Smooth muscle cell (in vitro differentiated cells): ENCODE results near the gene ARL3. TPM values are rescaled to one million over a fixed set of nuclear protein-coding genes. Genes with fewer than 3 reads are reported as not detected.

ENCODE experiments used
- DNase-seq: peaks from one replicate; lab custom pipeline; 2025; ENCODE audit not compliant: unreplicated experiment; lab: John Stamatoyannopoulos, UW
- H2AFZ ChIP-seq: fragments of 200-600 bp; sonication (generic); 2 replicates; pipeline ENCODE4 v1.6.0; 2016; ENCODE audit warnings: antibody characterized with exemption, low read depth, mild to moderate bottlenecking
- H3F3A ChIP-seq: fragments of 200-600 bp; sonication (generic); 2 replicates; pipeline ENCODE4 v1.6.0; 2017; ENCODE audit warnings: antibody characterized with exemption, low read depth
- H3K27ac ChIP-seq: fragments of 200-600 bp; sonication (generic); 2 replicates; pipeline ENCODE4 v1.5.1; 2016; ENCODE audit warnings: low read depth, mild to moderate bottlenecking
- H3K27me3 ChIP-seq: fragments of 200-600 bp; sonication (generic); 2 replicates; pipeline ENCODE4 v1.6.1; 2016; ENCODE audit warnings: low read depth, mild to moderate bottlenecking
- H3K36me3 ChIP-seq: fragments of 200-600 bp; sonication (generic); 2 replicates; pipeline ENCODE4 v1.5.1; 2016; ENCODE audit warnings: low read depth
- H3K4me1 ChIP-seq: fragments of 200-600 bp; sonication (generic); 2 replicates; pipeline ENCODE4 v1.5.1; 2016; ENCODE audit warnings: low read depth
- H3K4me2 ChIP-seq: fragments of 200-600 bp; sonication (generic); 2 replicates; pipeline ENCODE4 v1.6.0; 2016; ENCODE audit warnings: mild to moderate bottlenecking
- H3K4me3 ChIP-seq: fragments of 200-600 bp; sonication (generic); 2 replicates; pipeline ENCODE4 v1.5.1; 2016; ENCODE audit warnings: mild to moderate bottlenecking
- H3K79me2 ChIP-seq: fragments of 200-600 bp; sonication (generic); 2 replicates; pipeline ENCODE4 v1.6.0; 2016; ENCODE audit warnings: low read depth, mild to moderate bottlenecking
- H3K9ac ChIP-seq: fragments of 200-600 bp; sonication (generic); 2 replicates; pipeline ENCODE4 v1.6.0; 2016; ENCODE audit warnings: low read depth
- H3K9me3 ChIP-seq: fragments of 200-600 bp; sonication (generic); replicated peaks from 2 replicates; pipeline ENCODE4 v1.5.1; 2016; ENCODE audit warnings: low read depth
- H4K20me1 ChIP-seq: fragments of 200-600 bp; sonication (generic); 2 replicates; pipeline ENCODE4 v1.6.0; 2016; ENCODE audit warnings: low read depth
- WGBS: methylation state at CpG from one replicate; pipeline ENCODE4 v1.1.7; 2016; ENCODE audit warnings: low lambda C conversion rate; 5-methylcytosine and 5-hydroxymethylcytosine counted together
- polyA plus RNA-seq: library from polyadenylated mRNA; unstranded; fragments of >200 nt; fragmentation: Nextera tagmentation; extraction: Ambion mirVana; gene quantifications from 2 replicates; pipeline ENCODE4 v1.2.1, GENCODE V29; 2016
- total RNA-seq: library from RNA; depleted of rRNA; stranded (reverse); fragments of >200 nt; gene quantifications from 2 replicates; pipeline ENCODE4 v1.2.3, GENCODE V29; 2014
- TF ChIP-seq, protein P1 (sequence below): fragments of 200-600 bp; sonication (generic); IDR thresholded peaks from 2 replicates; pipeline ENCODE4 v1.5.1; 2017; ENCODE audit warnings: borderline replicate concordance, mild to moderate bottlenecking, antibody characterized with exemption; ENCODE audit not compliant: insufficient read depth, poor library complexity, severe bottlenecking

The ARL3 gene
- total and polyA plus RNA-seq, 2 experiments from 2014 or later = 12.7 to 30.2 TPM

GRCh38 chr10:102653060-102653459 is 61.1 kb downstream of the ARL3 start:
- TF ChIP-seq, protein P1, sequence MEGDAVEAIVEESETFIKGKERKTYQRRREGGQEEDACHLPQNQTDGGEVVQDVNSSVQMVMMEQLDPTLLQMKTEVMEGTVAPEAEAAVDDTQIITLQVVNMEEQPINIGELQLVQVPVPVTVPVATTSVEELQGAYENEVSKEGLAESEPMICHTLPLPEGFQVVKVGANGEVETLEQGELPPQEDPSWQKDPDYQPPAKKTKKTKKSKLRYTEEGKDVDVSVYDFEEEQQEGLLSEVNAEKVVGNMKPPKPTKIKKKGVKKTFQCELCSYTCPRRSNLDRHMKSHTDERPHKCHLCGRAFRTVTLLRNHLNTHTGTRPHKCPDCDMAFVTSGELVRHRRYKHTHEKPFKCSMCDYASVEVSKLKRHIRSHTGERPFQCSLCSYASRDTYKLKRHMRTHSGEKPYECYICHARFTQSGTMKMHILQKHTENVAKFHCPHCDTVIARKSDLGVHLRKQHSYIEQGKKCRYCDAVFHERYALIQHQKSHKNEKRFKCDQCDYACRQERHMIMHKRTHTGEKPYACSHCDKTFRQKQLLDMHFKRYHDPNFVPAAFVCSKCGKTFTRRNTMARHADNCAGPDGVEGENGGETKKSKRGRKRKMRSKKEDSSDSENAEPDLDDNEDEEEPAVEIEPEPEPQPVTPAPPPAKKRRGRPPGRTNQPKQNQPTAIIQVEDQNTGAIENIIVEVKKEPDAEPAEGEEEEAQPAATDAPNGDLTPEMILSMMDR = no peak
- peaks cover 6% of the 10 kb centered on the region for H3F3A ChIP-seq
- no peak overlapping the region for H3K27ac ChIP-seq
- H3K4me2 ChIP-seq = no peak overlapping the region
- H3K9ac ChIP-seq = no peak overlapping the region
- no peak overlapping the region for H2AFZ ChIP-seq
- peaks cover 31% of the 10 kb centered on the region for H3K4me1 ChIP-seq
- 93% methylated on average over 1 of the region's 1 CpG for WGBS
- H4K20me1 ChIP-seq = peaks cover 98% of the 10 kb centered on the region
- H3K4me3 ChIP-seq = no peak overlapping the region
- peaks cover 67% of the 10 kb centered on the region for H3K79me2 ChIP-seq
- no peaks in the 10 kb centered on the region for H3K9me3 ChIP-seq
- H3K27me3 ChIP-seq = no peaks in the 10 kb centered on the region
- no peak for DNase-seq
- no peaks in the 10 kb centered on the region for H3K36me3 ChIP-seq

- Histone ChIP-seq H3K4me1 (peaks cover 38% of the 10 kb centered on the region), H3K4me2 (no peak overlapping the region), H3K79me2 (peaks cover 75% of the 10 kb centered on the region), H3K36me3 (no peaks in the 10 kb centered on the region), H4K20me1 (peaks cover 100% of the 10 kb centered on the region), H2AFZ (no peak overlapping the region), H3K9ac (no peak overlapping the region), H3K27ac (no peak overlapping the region), H3K27me3 (no peaks in the 10 kb centered on the region), H3K9me3 (no peaks in the 10 kb centered on the region), H3K4me3 (no peak overlapping the region), H3F3A (peaks cover 8% of the 10 kb centered on the region)
- 95% methylated on average over 12 of the region's 12 CpGs for WGBS
- TF ChIP-seq, protein P1 = no peak
- DNase-seq = no peak
Measured at GRCh38 chr10:102652170-102652916, 61.9 kb downstream of the ARL3 start.

DNA sequence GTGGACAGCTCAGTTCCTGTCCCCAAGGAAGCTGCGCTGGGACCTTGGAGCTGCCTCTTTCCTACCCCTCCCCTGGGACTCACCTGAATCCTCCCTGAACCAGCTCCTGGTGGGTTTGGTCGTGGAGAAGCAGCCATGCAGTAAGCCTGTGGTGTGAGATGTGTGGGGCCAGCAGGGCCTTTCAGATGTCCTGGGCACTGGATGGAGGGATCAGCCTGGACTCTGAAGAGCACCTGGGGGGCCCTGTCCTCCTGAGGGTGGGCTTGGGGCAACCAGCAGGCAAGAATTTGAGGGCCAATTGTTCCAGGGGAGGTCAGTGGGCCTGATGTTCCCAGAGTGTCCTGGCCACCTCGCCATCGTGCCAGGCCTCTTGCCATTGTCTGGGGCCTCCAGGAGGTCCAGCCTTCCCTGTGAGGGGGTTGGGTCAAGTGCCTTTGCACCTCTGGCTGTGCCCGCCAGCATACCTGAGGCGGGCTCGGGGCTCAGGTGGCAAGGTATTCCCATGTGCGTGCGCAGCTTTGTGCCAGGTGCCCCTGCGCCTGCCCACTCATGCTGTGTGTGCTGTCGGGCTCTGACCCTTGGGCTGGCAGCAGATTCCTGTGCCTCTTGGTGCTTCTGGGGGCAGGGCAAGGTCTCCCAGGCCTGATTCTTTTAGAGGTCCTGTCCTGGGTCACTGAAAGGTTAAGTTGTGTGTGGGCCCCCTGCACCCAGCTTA is 62.6 kb downstream of the ARL3 start:
- H3K27ac ChIP-seq = no peak overlapping the region
- H2AFZ ChIP-seq = no peak overlapping the region
- H3K4me1 ChIP-seq = peaks cover 45% of the 10 kb centered on the region
- no peak for DNase-seq
- H3K79me2 ChIP-seq = peaks cover 82% of the 10 kb centered on the region
- TF ChIP-seq, protein P1 = no peak
- peaks cover 100% of the 10 kb centered on the region for H4K20me1 ChIP-seq
- no peak overlapping the region for H3K4me3 ChIP-seq
- H3K4me2 ChIP-seq = no peak overlapping the region
- H3K9ac ChIP-seq = no peak overlapping the region
- H3K9me3 ChIP-seq = no peaks in the 10 kb centered on the region
- no peaks in the 10 kb centered on the region for H3K27me3 ChIP-seq
- 94% methylated on average over 11 of the region's 11 CpGs for WGBS
- H3K36me3 ChIP-seq = no peaks in the 10 kb centered on the region
- H3F3A ChIP-seq = peaks cover 8% of the 10 kb centered on the region
